ENCODE results near the gene RBFOX2. TPM values are rescaled to one million over a fixed set of nuclear protein-coding genes. Genes with fewer than 3 reads are reported as not detected.
A peak's percentile ranks its signal among the peaks of the same experiment; 100 is the strongest.

RBFOX2 gene
- total and polyA plus RNA-seq, 2 donors (not counting 1 experiment from before 2014, with no cell fraction given), result 173 to 190 TPM

- Histone ChIP-seq H3K36me3 (ENCODE audit: control insufficient read depth, insufficient read depth, low read length) (no peaks in the 10 kb centered on the region), H3K4me3 (replicated peaks in 1 of 4; ENCODE audit: control extremely low read depth in 1 of 4, insufficient read depth in 1 of 4, low read depth in 3 of 4, low read length in 4 of 4) (no peak overlapping the region), H2AFZ (ENCODE audit: low read length) (no peak overlapping the region), H3K4me2 (ENCODE audit: extremely low read depth, insufficient read depth, low read length) (no peak overlapping the region), H4K20me1 (ENCODE audit: control insufficient read depth, extremely low read depth, insufficient read depth, low read length) (no peaks in the 10 kb centered on the region), H3K27ac (ENCODE audit: insufficient read depth, low read length) (peak overlapping the region; percentile 31), H3K9me3 (ENCODE audit: control insufficient read depth, insufficient read depth, low read depth, low read length) (no peaks in the 10 kb centered on the region), H3K4me1 (ENCODE audit: control insufficient read depth, extremely low read depth, insufficient read depth, low read length) (peaks cover 15% of the 10 kb centered on the region), H3K9ac (ENCODE audit: insufficient read depth, low read length) (no peak overlapping the region), H3K79me2 (ENCODE audit: control insufficient read depth, insufficient read depth, low read length) (peaks cover 56% of the 10 kb centered on the region), H3K27me3 (ENCODE audit: control insufficient read depth, insufficient read depth, low read length) (no peaks in the 10 kb centered on the region)
- TF ChIP-seq CTCF (conservative IDR thresholded peaks at IDR 0.05 in 1 of 2, IDR thresholded peaks at IDR 0.05 in 1 of 2; ENCODE audit: low read depth in 1 of 2, low read length in 2 of 2) (no peak), EZH2 (IDR thresholded peaks at IDR 0.05; ENCODE audit: low read length, missing control alignments) (no peak)
- peak; percentile 63 to 83 for DNase-seq (ENCODE audit: low read depth in 2 of 2)
Measured at GRCh38 chr22:35997438-35997837, 31.2 kb downstream of the RBFOX2 start.

- Histone ChIP-seq H4K20me1 (ENCODE audit: control insufficient read depth, extremely low read depth, insufficient read depth, low read length) (no peaks in the 10 kb centered on the region), H3K79me2 (ENCODE audit: control insufficient read depth, insufficient read depth, low read length) (peaks cover 58% of the 10 kb centered on the region), H3K9me3 (ENCODE audit: control insufficient read depth, insufficient read depth, low read depth, low read length) (no peaks in the 10 kb centered on the region), H3K4me2 (ENCODE audit: extremely low read depth, insufficient read depth, low read length) (peak overlapping the region; percentile 60), H3K4me3 (replicated peaks in 1 of 4; ENCODE audit: control extremely low read depth in 1 of 4, insufficient read depth in 1 of 4, low read depth in 3 of 4, low read length in 4 of 4) (no peak overlapping the region), H3K4me1 (ENCODE audit: control insufficient read depth, extremely low read depth, insufficient read depth, low read length) (peaks cover 15% of the 10 kb centered on the region), H3K36me3 (ENCODE audit: control insufficient read depth, insufficient read depth, low read length) (no peaks in the 10 kb centered on the region), H2AFZ (ENCODE audit: low read length) (no peak overlapping the region), H3K27ac (ENCODE audit: insufficient read depth, low read length) (peak overlapping the region; percentile 78), H3K9ac (ENCODE audit: insufficient read depth, low read length) (no peak overlapping the region), H3K27me3 (ENCODE audit: control insufficient read depth, insufficient read depth, low read length) (no peaks in the 10 kb centered on the region)
- no peak for DNase-seq (ENCODE audit: low read depth in 2 of 2)
- no peak for TF ChIP-seq CTCF (conservative IDR thresholded peaks at IDR 0.05 in 1 of 2, IDR thresholded peaks at IDR 0.05 in 1 of 2; ENCODE audit: low read depth in 1 of 2, low read length in 2 of 2)
- TF ChIP-seq EZH2 (IDR thresholded peaks at IDR 0.05; ENCODE audit: low read length, missing control alignments), result no peak
Measured at GRCh38 chr22:35996596-35996995, 32.0 kb downstream of the RBFOX2 start.

GRCh38 chr22:35995772-35996171 is 32.9 kb downstream of the RBFOX2 start:
- peaks cover 55% of the 10 kb centered on the region for H3K79me2 ChIP-seq (ENCODE audit: control insufficient read depth, insufficient read depth, low read length)
- no peaks in the 10 kb centered on the region for H3K9me3 ChIP-seq (ENCODE audit: control insufficient read depth, insufficient read depth, low read depth, low read length)
- H3K36me3 ChIP-seq (ENCODE audit: control insufficient read depth, insufficient read depth, low read length), result no peaks in the 10 kb centered on the region
- H3K4me2 ChIP-seq (ENCODE audit: extremely low read depth, insufficient read depth, low read length), result peak overlapping the region; percentile 81
- peak; percentile 95 to 99 for DNase-seq (ENCODE audit: low read depth in 2 of 2)
- no peaks in the 10 kb centered on the region for H3K27me3 ChIP-seq (ENCODE audit: control insufficient read depth, insufficient read depth, low read length)
- TF ChIP-seq EZH2 (IDR thresholded peaks at IDR 0.05; ENCODE audit: low read length, missing control alignments) (no peak), CTCF (conservative IDR thresholded peaks at IDR 0.05 in 1 of 2, IDR thresholded peaks at IDR 0.05 in 1 of 2; ENCODE audit: low read depth in 1 of 2, low read length in 2 of 2) (no peak)
- H3K9ac ChIP-seq (ENCODE audit: insufficient read depth, low read length), result no peak overlapping the region
- H2AFZ ChIP-seq (ENCODE audit: low read length), result no peak overlapping the region
- no peaks in the 10 kb centered on the region for H4K20me1 ChIP-seq (ENCODE audit: control insufficient read depth, extremely low read depth, insufficient read depth, low read length)
- peaks cover 16% of the 10 kb centered on the region for H3K4me1 ChIP-seq (ENCODE audit: control insufficient read depth, extremely low read depth, insufficient read depth, low read length)
- H3K27ac ChIP-seq (ENCODE audit: insufficient read depth, low read length), result peak overlapping the region; percentile 78
- peak overlapping the region in 2 of 4 experiments; percentile 16 to 43 for H3K4me3 ChIP-seq (replicated peaks in 1 of 4; ENCODE audit: control extremely low read depth in 1 of 4, insufficient read depth in 1 of 4, low read depth in 3 of 4, low read length in 4 of 4)

Measured in fibroblast of lung (primary cell).